HepG2 (cell line): ENCODE data around the gene YPEL5. TPM values are rescaled to one million over a fixed set of nuclear protein-coding genes. Genes with fewer than 3 reads are reported as not detected.
A peak's percentile ranks its signal among the peaks of the same experiment; 100 is the strongest.

Experiments
- CTCF ChIP-seq: sonication (generic); formaldehyde crosslinking; IDR thresholded peaks from 2 replicates; pipeline ENCODE4 v1.5.0; 2020; ENCODE audit warnings: mild to moderate bottlenecking, missing genetic modification reagents, moderate library complexity
- ELF1 ChIP-seq: sonication (generic); formaldehyde crosslinking; IDR thresholded peaks from 2 replicates; pipeline ENCODE4 v1.4.0; 2020; ENCODE audit warnings: missing genetic modification reagents
- ELF3 ChIP-seq: IDR thresholded peaks from 2 replicates; pipeline ENCODE4 v1.6.1; 2016; ENCODE audit warnings: missing genetic modification reagents, missing compliant biosample characterization
- FOXK1 ChIP-seq: sonication (generic); formaldehyde crosslinking; IDR thresholded peaks from 2 replicates; pipeline ENCODE4 v1.4.0; 2020; ENCODE audit warnings: low read depth, missing genetic modification reagents, borderline replicate concordance
- GABPB1 ChIP-seq: IDR thresholded peaks from 2 replicates; pipeline ENCODE4 v1.6.1; 2016; ENCODE audit warnings: mild to moderate bottlenecking, missing genetic modification reagents, moderate library complexity, missing compliant biosample characterization
- GZF1 ChIP-seq: sonication (generic); formaldehyde crosslinking; IDR thresholded peaks from 2 replicates; pipeline ENCODE4 v1.5.1; 2020; ENCODE audit warnings: mild to moderate bottlenecking, missing genetic modification reagents
- HOXA3 ChIP-seq: sonication (generic); formaldehyde crosslinking; IDR thresholded peaks from 2 replicates; pipeline ENCODE4 v1.5.0; 2020; ENCODE audit warnings: missing genetic modification reagents
- IKZF5 ChIP-seq: IDR thresholded peaks from 2 replicates; pipeline ENCODE4 v1.6.1; 2018; ENCODE audit warnings: missing genetic modification reagents, mild to moderate bottlenecking, missing compliant biosample characterization
- IRF2 ChIP-seq: IDR thresholded peaks from 2 replicates; pipeline ENCODE4 v1.6.1; 2018; ENCODE audit warnings: missing genetic modification reagents, missing compliant biosample characterization
- KDM2A ChIP-seq: sonication (generic); formaldehyde crosslinking; IDR thresholded peaks from 2 replicates; pipeline ENCODE4 v1.4.0; 2020; ENCODE audit warnings: low read depth, missing genetic modification reagents, borderline replicate concordance
- KDM3A ChIP-seq: IDR thresholded peaks from 2 replicates; pipeline ENCODE4 v1.6.1; 2018; ENCODE audit warnings: low read depth, missing compliant biosample characterization
- MIER3 ChIP-seq: IDR thresholded peaks from 2 replicates; pipeline ENCODE4 v1.6.1; 2016; ENCODE audit warnings: missing compliant biosample characterization, borderline replicate concordance
- MTERF4 ChIP-seq: sonication (generic); formaldehyde crosslinking; IDR thresholded peaks from 2 replicates; pipeline ENCODE4 v1.8.0; 2023; ENCODE audit warnings: mild to moderate bottlenecking, missing genetic modification reagents
- RAD21 ChIP-seq: fragments of 450-650 bp; formaldehyde crosslinking; IDR thresholded peaks from 2 replicates; pipeline ENCODE4 v1.5.0; 2020; ENCODE audit warnings: mild to moderate bottlenecking
- SMC3 ChIP-seq: IDR thresholded peaks from 2 replicates; pipeline ENCODE4 v1.6.1; 2011; ENCODE audit warnings: low read length, improper control_type of control experiment
- STAG1 ChIP-seq: sonication (generic); formaldehyde crosslinking; IDR thresholded peaks from 2 replicates; pipeline ENCODE4 v1.4.0; 2020; ENCODE audit warnings: missing genetic modification reagents
- THRA ChIP-seq: sonication (generic); formaldehyde crosslinking; IDR thresholded peaks from 2 replicates; pipeline ENCODE4 v1.4.0; 2020; ENCODE audit warnings: missing genetic modification reagents, borderline replicate concordance
- XRCC5 ChIP-seq: fragments of 200-400 bp; formaldehyde crosslinking; optimal IDR thresholded peaks from 2 replicates; pipeline ENCODE3; 2017; ENCODE audit warnings: mild to moderate bottlenecking, low read length
- YY1 ChIP-seq: IDR thresholded peaks from 2 replicates; pipeline ENCODE4 v1.6.1; 2011; ENCODE audit warnings: low read length, low read depth, moderate library complexity, mild to moderate bottlenecking; ENCODE audit not compliant: insufficient read depth, insufficient replicate concordance
- ZFP62 ChIP-seq: sonication (generic); formaldehyde crosslinking; IDR thresholded peaks from 2 replicates; pipeline ENCODE4 v1.4.0; 2020; ENCODE audit warnings: missing genetic modification reagents
- ZFX ChIP-seq: sonication (generic); formaldehyde crosslinking; IDR thresholded peaks from 2 replicates; pipeline ENCODE4 v1.4.0; 2020; ENCODE audit warnings: mild to moderate bottlenecking, low read depth, missing genetic modification reagents, moderate library complexity
- ZKSCAN8 ChIP-seq: IDR thresholded peaks from 2 replicates; pipeline ENCODE4 v1.6.1; 2016; ENCODE audit warnings: borderline replicate concordance, missing genetic modification reagents, missing compliant biosample characterization
- ZNF816 ChIP-seq: sonication (generic); formaldehyde crosslinking; IDR thresholded peaks from 2 replicates; pipeline ENCODE4 v1.8.0; 2022; ENCODE audit warnings: missing genetic modification reagents, mild to moderate bottlenecking, borderline replicate concordance
- polyA plus RNA-seq, 8 experiments: library from polyadenylated mRNA; depleted of rRNA in 3 of 8; stranded (reverse) in 7 of 8; unstranded in 1 of 8; fragments of >200 nt; fragmentation: Illumina TruSeq in 4 of 8; extraction: Trizol in 4 of 8; gene quantifications; 2 replicates each; pipeline versions ENCODE4 v1.2.1 to v1.2.3, GENCODE V29; 2011 to 2016; ENCODE audit warnings: low read depth in 4 of 8, missing spikeins in 1 of 8, mixed read lengths in 1 of 8; ENCODE audit not compliant: insufficient read depth in 1 of 8
- total RNA-seq, 5 experiments: library from RNA; depleted of rRNA; stranded (reverse); fragments of >200 nt; fragmentation: Illumina TruSeq; extraction: Trizol; gene quantifications; 2 replicates each; pipeline ENCODE4 v1.2.3, GENCODE V29; 2016; ENCODE audit warnings: low read depth in 1 of 5

YPEL5 gene
- total and polyA plus RNA-seq, 2 of the 13 experiments (the other 11 are each of a cell fraction or from before 2014, with no cell fraction given) = 12.7 to 49.7 TPM

- TF ChIP-seq ELF3 (CRISPR knock-in tag) = peak; percentile 85
- TF ChIP-seq ZFX (CRISPR knock-in tag) = 0 out of 2 replicates have a peak, but pooled peaks have one; percentile 23
- TF ChIP-seq YY1 = peak; percentile 30
- TF ChIP-seq CTCF (CRISPR knock-in tag) = peak; percentile 97
- TF ChIP-seq ZKSCAN8 (CRISPR knock-in tag) = peak; percentile 43; the same call in 1 of the 2 replicates
- 0 out of 2 replicates have a peak, but pooled peaks have one; percentile 33 for TF ChIP-seq THRA (CRISPR knock-in tag)
- TF ChIP-seq IKZF5 (CRISPR knock-in tag) = 0 out of 2 replicates have a peak, but pooled peaks have one; percentile 42
- peak; percentile 11; the same call in 1 of the 2 replicates for TF ChIP-seq HOXA3 (CRISPR knock-in tag)
- TF ChIP-seq GABPB1 (CRISPR knock-in tag) = peak; percentile 31; the same call in 1 of the 2 replicates
- TF ChIP-seq MTERF4 = no peak
- peak; percentile 97 for TF ChIP-seq STAG1 (CRISPR knock-in tag)
- TF ChIP-seq KDM3A (CRISPR knock-in tag) = peak; percentile 48; the same call in 1 of the 2 replicates
- no peak for TF ChIP-seq ZNF816 (CRISPR knock-in tag)
- TF ChIP-seq GZF1 (CRISPR knock-in tag) = peak; percentile 85; the same call in 1 of the 2 replicates
- TF ChIP-seq RAD21 = peak; percentile 92
- 0 out of 2 replicates have a peak, but pooled peaks have one; percentile 41 for TF ChIP-seq IRF2
- TF ChIP-seq SMC3 = peak; percentile 96
- TF ChIP-seq MIER3 (CRISPR knock-in tag) = no peak
- 0 out of 2 replicates have a peak, but pooled peaks have one; percentile 50 for TF ChIP-seq FOXK1
- TF ChIP-seq KDM2A (CRISPR knock-in tag) = peak; percentile 48; the same call in 1 of the 2 replicates
- no peak for TF ChIP-seq ZFP62 (CRISPR knock-in tag)
- TF ChIP-seq ELF1 (CRISPR knock-in tag) = peak; percentile 82
- peak; percentile 42 for TF ChIP-seq XRCC5
Observed at GRCh38 chr2:30115141-30115980, 31.4 kb upstream of the YPEL5 start (continued).
